Activated CD8-positive, alpha-beta T cell treated with anti-CD3 and anti-CD28 coated beads, Interleukin-2, amount 10 ng/mL, durations not matched to agents 7 days and 5 days (primary cell): ENCODE results near the gene XPNPEP3. TPM values are rescaled to one million over a fixed set of nuclear protein-coding genes. Genes with fewer than 3 reads are reported as not detected.
"Not testable (repeated sequence)": the region's sequence is repeated elsewhere in the genome, so short reads cannot be mapped to it uniquely, and the experiment has no call there.

ENCODE experiments used
- ATAC-seq: fragments of 150-1000 bp; cut with Tn5 transposase; one replicate; pipeline ENCODE4 v1.10.0; 2021; ENCODE audit warnings: moderate library complexity
- CTCF ChIA-PET: fragments of 350-600 bp; sonication (Branson Sonifier 250); formaldehyde crosslinking; loops from one replicate; lab custom pipeline; 2021; ENCODE audit warnings: antibody characterized with exemption; lab: Charles Lee
- POLR2A ChIA-PET: fragments of 350-600 bp; sonication (Branson Sonifier 250); formaldehyde crosslinking; loops from one replicate; lab custom pipeline; 2021; ENCODE audit warnings: antibody characterized with exemption; lab: Charles Lee
- DNase-seq: peaks from one replicate; pipeline ENCODE4 v3.0.0-alpha.2; 2020
- H3K27ac Mint-ChIP-seq: one replicate; pipeline ENCODE4 v1.8.0; 2021; ENCODE audit warnings: mild to moderate bottlenecking, mixed read lengths
- H3K27me3 Mint-ChIP-seq: one replicate; pipeline ENCODE4 v1.8.0; 2021; ENCODE audit warnings: low read depth, mixed read lengths
- H3K36me3 Mint-ChIP-seq: one replicate; pipeline ENCODE4 v1.8.0; 2021; ENCODE audit warnings: low read depth, mixed read lengths
- H3K4me1 Mint-ChIP-seq: one replicate; pipeline ENCODE4 v1.8.0; 2021; ENCODE audit warnings: low read depth, mixed read lengths
- H3K4me3 Mint-ChIP-seq: one replicate; pipeline ENCODE4 v1.8.0; 2021; ENCODE audit warnings: mild to moderate bottlenecking, mixed read lengths
- H3K9me3 Mint-ChIP-seq: one replicate; pipeline ENCODE4 v1.8.0; 2022; ENCODE audit warnings: mixed read lengths; ENCODE audit not compliant: insufficient read depth
- total RNA-seq, 2 experiments: library from RNA; stranded (reverse); gene quantifications; one replicate each; pipeline ENCODE4 v1.2.3, GENCODE V29; 2021

XPNPEP3 gene
- total RNA-seq, 2 experiments from 2014 or later: 14.6 TPM

DNA sequence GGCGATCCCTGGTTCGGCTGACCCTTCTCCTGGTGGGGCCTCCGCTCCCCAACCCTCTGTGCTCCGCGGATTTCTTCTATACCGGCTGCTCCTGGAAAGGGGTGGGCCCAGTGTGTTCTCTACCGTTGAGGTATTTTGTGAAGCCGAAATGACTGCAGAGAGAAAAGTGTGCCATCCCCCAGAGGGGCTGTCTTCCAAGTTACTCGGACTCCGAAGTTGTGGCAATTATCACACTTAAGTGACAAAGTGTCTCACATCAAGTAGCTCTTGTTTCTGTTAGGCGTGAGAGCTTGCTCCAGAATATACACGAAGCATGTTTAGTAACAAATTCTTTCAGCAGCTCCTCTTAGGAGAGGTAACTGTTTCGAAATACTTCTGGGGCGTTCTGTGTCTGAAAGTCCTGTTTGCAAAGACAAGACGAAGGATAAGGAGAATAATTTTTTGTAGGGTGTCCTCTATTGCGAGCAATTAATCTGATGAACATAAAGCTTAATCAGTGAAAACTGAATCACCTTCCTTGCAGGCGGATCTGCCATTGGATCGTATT, 434 bp downstream of the XPNPEP3 start:
- ChIA-PET CTCF (interaction anchor here (1.0 to 4.0 kb wide), 9 partner anchors 10 to 421 kb away, joined by 3 to 14 read pairs (median 6); no protein-coding TSS in a partner anchor), POLR2A (interaction anchor here (0.6 to 3.0 kb wide), 13 partner anchors 10 to 590 kb away, joined by 3 to 15 read pairs (median 4); partner anchors contain the start of gene SLC25A17)
- Mint-ChIP-seq H3K27ac (peak overlapping the region; percentile 100), H3K4me1 (peaks cover 44% of the 10 kb centered on the region), H3K9me3 (no peaks in the 10 kb centered on the region), H3K27me3 (no peaks in the 10 kb centered on the region), H3K4me3 (peak overlapping the region; percentile 96), H3K36me3 (peaks cover 20% of the 10 kb centered on the region)
- no peak for ATAC-seq
- DNase-seq: no peak

- ChIA-PET POLR2A (no interaction called here), CTCF (interaction anchor here (0.9 to 2.0 kb wide), 2 partner anchors 12 to 179 kb away, joined by 4 to 8 read pairs; no protein-coding TSS in a partner anchor)
- H3K4me1 Mint-ChIP-seq: peaks cover 27% of the 10 kb centered on the region
- DNase-seq (no peak), ATAC-seq (no peak)
- H3K9me3 Mint-ChIP-seq: no peaks in the 10 kb centered on the region
- no peak within 1 kb of the TSS for H3K27ac Mint-ChIP-seq
- no peak within 1 kb of the TSS for H3K4me3 Mint-ChIP-seq
- peaks cover 13% of the 10 kb centered on the region for H3K36me3 Mint-ChIP-seq
- no peaks in the 10 kb centered on the region for H3K27me3 Mint-ChIP-seq
Observed at GRCh38 chr22:40862013-40862412, 5.1 kb downstream of the XPNPEP3 start, which contains the start of gene DNAJB7. Gene DNAJB7, minus strand, starts transcription at chr22:40862113. Its CDS starts 119 bp downstream, at chr22:40861994.

- no peak overlapping the region for H3K4me3 Mint-ChIP-seq
- ATAC-seq: no peak
- no peaks in the 10 kb centered on the region for H3K9me3 Mint-ChIP-seq
- CTCF ChIA-PET: interaction anchor here (1.1 to 2.0 kb wide), 2 partner anchors 60 to 179 kb away, joined by 3 to 8 read pairs; no protein-coding TSS in a partner anchor
- POLR2A ChIA-PET: no interaction called here
- peaks cover 25% of the 10 kb centered on the region for H3K4me1 Mint-ChIP-seq
- H3K36me3 Mint-ChIP-seq: peaks cover 11% of the 10 kb centered on the region
- no peaks in the 10 kb centered on the region for H3K27me3 Mint-ChIP-seq
- no peak for DNase-seq
- H3K27ac Mint-ChIP-seq: no peak overlapping the region
Observed at GRCh38 chr22:40862537-40862936, 5.6 kb downstream of the XPNPEP3 start.

DNA sequence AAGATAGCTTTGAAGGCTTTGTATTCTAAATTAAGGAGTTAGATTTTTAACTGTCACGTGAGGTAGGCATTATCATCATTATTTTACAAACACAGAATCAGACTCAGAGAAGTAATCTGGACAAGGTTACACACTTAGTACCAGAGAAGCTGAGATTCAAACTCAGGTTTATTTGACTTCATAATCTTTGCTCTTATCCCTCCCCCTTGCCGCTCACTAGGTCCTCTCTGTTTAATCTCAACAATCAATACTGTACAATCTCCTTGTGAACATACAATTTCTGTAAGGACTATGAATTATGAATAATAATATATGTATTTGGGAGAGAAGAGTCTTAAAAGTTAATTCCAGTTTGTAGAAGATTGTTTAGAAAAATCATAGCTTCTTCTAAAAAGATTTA, 10.2 kb downstream of the XPNPEP3 start:
- Mint-ChIP-seq H3K27me3 (no peaks in the 10 kb centered on the region), H3K27ac (no peak overlapping the region), H3K36me3 (peaks cover 4% of the 10 kb centered on the region), H3K9me3 (no peaks in the 10 kb centered on the region), H3K4me1 (peaks cover 10% of the 10 kb centered on the region), H3K4me3 (no peak overlapping the region)
- CTCF ChIA-PET: interaction anchor here (1.4 to 2.5 kb wide), 5 partner anchors 9 to 370 kb away, joined by 3 to 8 read pairs (median 6); no protein-coding TSS in a partner anchor
- POLR2A ChIA-PET: interaction anchor here (1.4 kb wide), 1 partner anchor 10 kb away, joined by 6 read pairs; the partner anchor contains the start of genes ST13 and XPNPEP3
- DNase-seq: no peak
- ATAC-seq: no peak

DNA sequence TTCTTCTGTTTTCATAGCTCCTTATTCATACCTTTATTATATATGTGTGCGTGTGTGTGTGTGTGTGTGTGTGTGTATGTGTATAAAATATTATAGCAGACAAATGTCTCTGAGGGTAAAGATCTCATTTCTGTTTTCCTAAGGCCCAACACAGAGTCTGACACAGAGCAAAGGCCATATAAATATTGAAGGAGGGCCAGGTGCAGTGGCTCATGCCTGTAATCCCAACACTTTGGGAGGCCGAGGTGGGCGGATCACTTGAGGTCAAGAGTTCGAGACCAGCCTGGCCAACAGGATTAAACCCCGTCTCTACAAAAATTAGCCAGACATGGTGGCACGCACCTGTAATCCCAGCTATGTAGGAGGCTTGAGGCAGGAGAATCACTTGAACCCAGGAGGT, 11.4 kb downstream of the XPNPEP3 start:
- CTCF ChIA-PET: interaction anchor here (1.6 to 2.5 kb wide), 2 partner anchors 8 to 185 kb away, joined by 3 to 8 read pairs; no protein-coding TSS in a partner anchor
- H3K36me3 Mint-ChIP-seq, H3K4me3 Mint-ChIP-seq, H3K9me3 Mint-ChIP-seq, H3K27me3 Mint-ChIP-seq, ATAC-seq, DNase-seq, H3K27ac Mint-ChIP-seq, POLR2A ChIA-PET: not testable (repeated sequence)
- H3K4me1 Mint-ChIP-seq: peaks cover 10% of the 10 kb centered on the region

DNA sequence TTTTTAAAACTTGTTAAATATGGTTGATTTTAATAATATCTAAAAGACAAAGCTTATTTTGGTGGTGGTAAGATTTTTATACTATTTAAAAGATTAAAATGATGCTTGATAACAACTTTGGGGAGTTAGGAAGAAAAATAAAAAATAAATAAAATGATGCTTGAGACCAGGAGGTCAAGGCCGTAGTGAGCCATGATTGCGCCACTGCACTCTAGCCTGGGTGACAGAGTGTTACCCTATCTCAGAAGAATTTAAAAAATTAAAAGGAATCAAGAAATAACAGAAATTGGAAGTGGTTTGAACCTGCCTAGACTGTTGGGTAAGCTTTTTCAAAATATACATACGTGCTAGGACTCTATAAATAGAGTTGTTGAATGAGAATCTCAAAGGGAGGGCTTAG, 17.1 kb downstream of the XPNPEP3 start:
- ATAC-seq (no peak), DNase-seq (no peak)
- CTCF ChIA-PET: interaction anchor here (0.9 to 1.5 kb wide), 2 partner anchors 11 to 25 kb away, joined by 3 to 4 read pairs; no protein-coding TSS in a partner anchor
- no peaks in the 10 kb centered on the region for H3K27me3 Mint-ChIP-seq
- H3K9me3 Mint-ChIP-seq: no peaks in the 10 kb centered on the region
- H3K4me1 Mint-ChIP-seq: no peaks in the 10 kb centered on the region
- peaks cover 4% of the 10 kb centered on the region for H3K36me3 Mint-ChIP-seq
- no peak overlapping the region for H3K27ac Mint-ChIP-seq
- no peak overlapping the region for H3K4me3 Mint-ChIP-seq
- POLR2A ChIA-PET: no interaction called here

DNA sequence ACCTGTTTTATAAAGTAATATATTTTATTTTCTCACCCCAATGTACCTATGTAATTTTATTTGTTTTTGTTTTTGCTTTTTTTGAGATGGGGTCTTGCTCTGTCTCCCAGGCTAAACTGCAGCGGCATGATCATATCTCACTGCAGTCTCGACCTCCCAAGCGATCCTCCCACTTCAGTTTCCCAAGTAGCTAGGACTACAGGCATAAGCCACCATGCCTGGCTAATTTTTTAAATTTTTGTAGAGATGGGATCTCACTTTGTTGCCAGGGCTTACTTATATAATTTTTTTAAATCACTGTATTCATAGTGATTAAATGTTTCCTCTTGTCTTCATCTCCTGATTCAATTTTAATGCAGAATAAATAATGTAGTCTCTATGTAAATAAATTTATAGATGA, 18.2 kb downstream of the XPNPEP3 start:
- no peak overlapping the region for H3K4me3 Mint-ChIP-seq
- no peak overlapping the region for H3K27ac Mint-ChIP-seq
- ATAC-seq (no peak), DNase-seq (no peak)
- POLR2A ChIA-PET: no interaction called here
- CTCF ChIA-PET: interaction anchor here (0.9 kb wide), 1 partner anchor 10 kb away, joined by 3 read pairs; no protein-coding TSS in a partner anchor
- H3K9me3 Mint-ChIP-seq: no peaks in the 10 kb centered on the region
- peaks cover 4% of the 10 kb centered on the region for H3K36me3 Mint-ChIP-seq
- H3K4me1 Mint-ChIP-seq: no peaks in the 10 kb centered on the region
- H3K27me3 Mint-ChIP-seq: no peaks in the 10 kb centered on the region

DNA sequence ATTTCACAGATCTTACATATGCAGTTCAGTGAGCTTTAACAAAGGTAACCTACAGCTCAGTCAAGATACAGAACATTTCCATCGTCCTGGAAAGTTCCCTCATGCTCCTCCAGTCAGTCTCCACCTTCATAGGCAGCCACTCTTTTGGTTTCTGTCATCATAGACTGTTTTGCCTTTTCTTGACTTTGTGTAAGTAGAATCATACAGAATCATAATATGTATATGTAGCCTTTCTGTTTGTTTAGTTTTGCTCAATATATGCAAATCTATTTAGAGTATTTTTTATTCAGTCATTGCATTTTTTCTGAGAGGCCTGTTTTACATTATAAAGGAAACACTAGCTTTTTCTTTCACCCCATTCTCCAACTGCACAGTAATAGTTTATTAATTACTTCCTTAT, 20.0 kb downstream of the XPNPEP3 start:
- DNase-seq: no peak
- ChIA-PET POLR2A (no interaction called here), CTCF (interaction anchor here (1.2 to 2.0 kb wide), 3 partner anchors 22 to 193 kb away, joined by 6 read pairs; no protein-coding TSS in a partner anchor)
- Mint-ChIP-seq H3K9me3 (no peaks in the 10 kb centered on the region), H3K36me3 (peaks cover 3% of the 10 kb centered on the region), H3K4me3 (no peak overlapping the region), H3K27me3 (no peaks in the 10 kb centered on the region), H3K27ac (no peak overlapping the region), H3K4me1 (no peaks in the 10 kb centered on the region)
- no peak for ATAC-seq

- no peaks in the 10 kb centered on the region for H3K4me1 Mint-ChIP-seq
- H3K9me3 Mint-ChIP-seq: no peaks in the 10 kb centered on the region
- ATAC-seq (no peak), DNase-seq (no peak)
- H3K27ac Mint-ChIP-seq: no peak overlapping the region
- H3K36me3 Mint-ChIP-seq: peaks cover 4% of the 10 kb centered on the region
- CTCF ChIA-PET: interaction anchor here (1.2 to 2.0 kb wide), 3 partner anchors 22 to 194 kb away, joined by 6 read pairs; no protein-coding TSS in a partner anchor
- H3K27me3 Mint-ChIP-seq: no peaks in the 10 kb centered on the region
- POLR2A ChIA-PET: interaction anchor here (1.2 kb wide), 1 partner anchor 21 kb away, joined by 5 read pairs; the partner anchor contains the start of genes ST13 and XPNPEP3
- no peak overlapping the region for H3K4me3 Mint-ChIP-seq
Observed at GRCh38 chr22:40877488-40877887, 20.5 kb downstream of the XPNPEP3 start.

DNA sequence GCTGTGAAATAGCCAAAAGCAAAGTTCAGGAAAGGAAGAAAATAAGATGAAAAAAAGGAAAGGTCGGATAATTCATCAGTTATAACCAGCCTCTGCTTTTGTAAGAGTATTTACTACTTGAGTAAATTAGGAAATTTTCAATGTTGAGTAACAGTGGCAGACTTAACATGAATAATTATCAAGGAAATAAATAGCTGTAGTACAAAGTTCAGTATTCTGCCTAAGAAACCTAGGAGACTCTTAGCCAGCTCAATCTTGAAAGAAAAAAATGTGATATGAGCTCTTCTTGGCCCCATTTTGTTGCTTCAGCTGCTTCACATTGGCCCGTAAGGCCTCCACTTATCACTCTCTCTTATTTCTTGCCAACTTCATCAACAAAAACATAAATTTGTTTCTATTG, 22.0 kb downstream of the XPNPEP3 start:
- Mint-ChIP-seq H3K4me3 (no peak overlapping the region), H3K4me1 (no peaks in the 10 kb centered on the region), H3K27me3 (no peaks in the 10 kb centered on the region), H3K27ac (no peak overlapping the region), H3K9me3 (no peaks in the 10 kb centered on the region), H3K36me3 (peaks cover 4% of the 10 kb centered on the region)
- DNase-seq (no peak), ATAC-seq (no peak)
- CTCF ChIA-PET: interaction anchor here (1.0 to 1.6 kb wide), 2 partner anchors 20 to 44 kb away, joined by 3 to 4 read pairs; no protein-coding TSS in a partner anchor
- POLR2A ChIA-PET: no interaction called here

- no peaks in the 10 kb centered on the region for H3K27me3 Mint-ChIP-seq
- no peak overlapping the region for H3K4me3 Mint-ChIP-seq
- peak overlapping the region; percentile 46 for H3K27ac Mint-ChIP-seq
- H3K9me3 Mint-ChIP-seq: no peaks in the 10 kb centered on the region
- CTCF ChIA-PET: interaction anchor here (0.9 kb wide), 1 partner anchor 34 kb away, joined by 3 read pairs; no protein-coding TSS in a partner anchor
- no peak for DNase-seq
- no peak for ATAC-seq
- POLR2A ChIA-PET: no interaction called here
- H3K36me3 Mint-ChIP-seq: peaks cover 23% of the 10 kb centered on the region
- peaks cover 6% of the 10 kb centered on the region for H3K4me1 Mint-ChIP-seq
Observed at GRCh38 chr22:40889116-40889515, 32.2 kb downstream of the XPNPEP3 start.

- H3K9me3 Mint-ChIP-seq: no peaks in the 10 kb centered on the region
- H3K4me3 Mint-ChIP-seq: no peak overlapping the region
- ATAC-seq (no peak), DNase-seq (no peak)
- H3K4me1 Mint-ChIP-seq: peaks cover 6% of the 10 kb centered on the region
- H3K27me3 Mint-ChIP-seq: no peaks in the 10 kb centered on the region
- ChIA-PET CTCF (interaction anchor here (1.4 kb wide), 1 partner anchor 8 kb away, joined by 4 read pairs; no protein-coding TSS in a partner anchor), POLR2A (no interaction called here)
- no peak overlapping the region for H3K27ac Mint-ChIP-seq
- peaks cover 25% of the 10 kb centered on the region for H3K36me3 Mint-ChIP-seq
Observed at GRCh38 chr22:40890881-40891280, 33.9 kb downstream of the XPNPEP3 start.
